Dendritic cell treated with granulocyte-macrophage colony-stimulating factor and Interleukin-4, amounts not matched to agents 40 ng/mL and 50 ng/mL, for 4 days (primary cell): ENCODE results near the gene JAZF1.
"Not testable (repeated sequence)": the region's sequence is repeated elsewhere in the genome, so short reads cannot be mapped to it uniquely, and the experiment has no call there.

Source experiments
- H3K27ac Mint-ChIP-seq: one replicate; pipeline ENCODE4 v1.8.0; 2022; ENCODE audit warnings: mild to moderate bottlenecking, mixed read lengths
- H3K27me3 Mint-ChIP-seq: one replicate; pipeline ENCODE4 v1.8.0; 2022; ENCODE audit warnings: mild to moderate bottlenecking, mixed read lengths
- H3K36me3 Mint-ChIP-seq: one replicate; pipeline ENCODE4 v1.8.0; 2022; ENCODE audit warnings: low read depth, mixed read lengths
- H3K4me1 Mint-ChIP-seq: one replicate; pipeline ENCODE4 v1.8.0; 2022; ENCODE audit warnings: low read depth, mixed read lengths
- H3K4me3 Mint-ChIP-seq: one replicate; pipeline ENCODE4 v1.8.0; 2022; ENCODE audit warnings: mild to moderate bottlenecking, moderate library complexity, mixed read lengths
- H3K9me3 Mint-ChIP-seq: one replicate; pipeline ENCODE4 v1.8.0; 2022; ENCODE audit warnings: mixed read lengths
- intact Hi-C: fragments of 100-400 bp; cut with micrococcal nuclease; formaldehyde crosslinking; loops from one replicate; pipeline ENCODE4 v1.15.0; 2022

The JAZF1 gene

GRCh38 chr7:27906385-27907091 lies 274.1 kb downstream of the JAZF1 start:
- no peak overlapping the region for H3K27ac Mint-ChIP-seq
- no peaks in the 10 kb centered on the region for H3K36me3 Mint-ChIP-seq
- H3K4me3 Mint-ChIP-seq, result no peak overlapping the region
- no peaks in the 10 kb centered on the region for H3K27me3 Mint-ChIP-seq
- H3K9me3 Mint-ChIP-seq, result no peaks in the 10 kb centered on the region
- intact Hi-C loops, result no loop called here
- H3K4me1 Mint-ChIP-seq, result peaks cover 12% of the 10 kb centered on the region

- intact Hi-C loops, result no loop called here
- Mint-ChIP-seq H3K27me3 (no peaks in the 10 kb centered on the region), H3K4me1 (peaks cover 16% of the 10 kb centered on the region), H3K27ac (no peak overlapping the region), H3K9me3 (no peaks in the 10 kb centered on the region), H3K36me3 (no peaks in the 10 kb centered on the region), H3K4me3 (no peak overlapping the region)
These were observed 274.6 kb downstream of the JAZF1 start for GRCh38 chr7:27905951-27906350.

GRCh38 chr7:27901028-27901760 lies 279.4 kb downstream of the JAZF1 start:
- Mint-ChIP-seq H3K36me3 (no peaks in the 10 kb centered on the region), H3K27ac (peak overlapping the region; percentile 83), H3K27me3 (no peaks in the 10 kb centered on the region), H3K4me1 (peaks cover 43% of the 10 kb centered on the region), H3K9me3 (no peaks in the 10 kb centered on the region), H3K4me3 (peak overlapping the region; percentile 17)
- intact Hi-C loops, result no loop called here

GRCh38 chr7:27900006-27900405 lies 280.6 kb downstream of the JAZF1 start:
- Mint-ChIP-seq H3K4me1 (peaks cover 50% of the 10 kb centered on the region), H3K27me3 (no peaks in the 10 kb centered on the region), H3K4me3 (no peak overlapping the region), H3K9me3 (no peaks in the 10 kb centered on the region), H3K36me3 (no peaks in the 10 kb centered on the region), H3K27ac (peak overlapping the region; percentile 74)
- intact Hi-C loops, result no loop called here

GRCh38 chr7:27899601-27900000 lies 281.0 kb downstream of the JAZF1 start:
- no peaks in the 10 kb centered on the region for H3K9me3 Mint-ChIP-seq
- H3K36me3 Mint-ChIP-seq, result peaks cover under 1% of the 10 kb centered on the region
- intact Hi-C loops, result no loop called here
- H3K27me3 Mint-ChIP-seq, result no peaks in the 10 kb centered on the region
- H3K27ac Mint-ChIP-seq, result peak overlapping the region; percentile 74
- peaks cover 50% of the 10 kb centered on the region for H3K4me1 Mint-ChIP-seq
- no peak overlapping the region for H3K4me3 Mint-ChIP-seq

GRCh38 chr7:27897441-27897847 lies 283.2 kb downstream of the JAZF1 start:
- intact Hi-C loops, result no loop called here
- Mint-ChIP-seq H3K4me3 (no peak overlapping the region), H3K27me3 (no peaks in the 10 kb centered on the region), H3K27ac (no peak overlapping the region), H3K4me1 (peaks cover 55% of the 10 kb centered on the region), H3K9me3 (no peaks in the 10 kb centered on the region), H3K36me3 (peaks cover 16% of the 10 kb centered on the region)

- intact Hi-C loops, result no loop called here
- Mint-ChIP-seq H3K4me3 (no peak overlapping the region), H3K27ac (no peak overlapping the region), H3K27me3 (no peaks in the 10 kb centered on the region), H3K9me3 (no peaks in the 10 kb centered on the region), H3K36me3 (peaks cover 16% of the 10 kb centered on the region), H3K4me1 (peaks cover 55% of the 10 kb centered on the region)
These were observed 283.6 kb downstream of the JAZF1 start for GRCh38 chr7:27897001-27897400.

GRCh38 chr7:27895551-27895950 lies 285.0 kb downstream of the JAZF1 start:
- Mint-ChIP-seq H3K9me3 (no peaks in the 10 kb centered on the region), H3K27me3 (no peaks in the 10 kb centered on the region), H3K27ac (peak overlapping the region; percentile 30), H3K4me1 (peaks cover 48% of the 10 kb centered on the region), H3K36me3 (peaks cover 16% of the 10 kb centered on the region), H3K4me3 (no peak overlapping the region)
- intact Hi-C loops, result no loop called here

GRCh38 chr7:27890205-27890849 lies 290.3 kb downstream of the JAZF1 start:
- H3K36me3 Mint-ChIP-seq, result peaks cover 27% of the 10 kb centered on the region
- H3K4me1 Mint-ChIP-seq, result peaks cover 7% of the 10 kb centered on the region
- no peak overlapping the region for H3K4me3 Mint-ChIP-seq
- H3K27ac Mint-ChIP-seq, result no peak overlapping the region
- intact Hi-C loops, result no loop called here
- no peaks in the 10 kb centered on the region for H3K9me3 Mint-ChIP-seq
- H3K27me3 Mint-ChIP-seq, result no peaks in the 10 kb centered on the region

- Mint-ChIP-seq H3K36me3 (peaks cover 29% of the 10 kb centered on the region), H3K27ac (no peak overlapping the region), H3K4me3 (no peak overlapping the region), H3K27me3 (no peaks in the 10 kb centered on the region), H3K4me1 (peaks cover 5% of the 10 kb centered on the region), H3K9me3 (no peaks in the 10 kb centered on the region)
- intact Hi-C loops, result no loop called here
These were observed 290.8 kb downstream of the JAZF1 start for GRCh38 chr7:27889800-27890199.

GRCh38 chr7:27888736-27889135 lies 291.9 kb downstream of the JAZF1 start:
- no peaks in the 10 kb centered on the region for H3K4me1 Mint-ChIP-seq
- peaks cover 20% of the 10 kb centered on the region for H3K36me3 Mint-ChIP-seq
- H3K27me3 Mint-ChIP-seq, result no peaks in the 10 kb centered on the region
- no peak overlapping the region for H3K27ac Mint-ChIP-seq
- no peak overlapping the region for H3K4me3 Mint-ChIP-seq
- intact Hi-C loops, result no loop called here
- H3K9me3 Mint-ChIP-seq, result no peaks in the 10 kb centered on the region

GRCh38 chr7:27886710-27887109 lies 293.9 kb downstream of the JAZF1 start:
- H3K36me3 Mint-ChIP-seq, result peaks cover 12% of the 10 kb centered on the region
- H3K27me3 Mint-ChIP-seq, H3K4me1 Mint-ChIP-seq, intact Hi-C loops, H3K4me3 Mint-ChIP-seq, H3K9me3 Mint-ChIP-seq, H3K27ac Mint-ChIP-seq: not testable (repeated sequence)

GRCh38 chr7:27885652-27886051 lies 294.9 kb downstream of the JAZF1 start:
- no peak overlapping the region for H3K27ac Mint-ChIP-seq
- H3K4me3 Mint-ChIP-seq, result no peak overlapping the region
- intact Hi-C loops, result no loop called here
- H3K9me3 Mint-ChIP-seq, result no peaks in the 10 kb centered on the region
- peaks cover 12% of the 10 kb centered on the region for H3K36me3 Mint-ChIP-seq
- no peaks in the 10 kb centered on the region for H3K4me1 Mint-ChIP-seq
- H3K27me3 Mint-ChIP-seq, result no peaks in the 10 kb centered on the region

GRCh38 chr7:27883696-27884095 lies 296.9 kb downstream of the JAZF1 start:
- Mint-ChIP-seq H3K27ac (no peak overlapping the region), H3K4me1 (no peaks in the 10 kb centered on the region), H3K4me3 (no peak overlapping the region), H3K36me3 (peaks cover 12% of the 10 kb centered on the region), H3K9me3 (no peaks in the 10 kb centered on the region), H3K27me3 (no peaks in the 10 kb centered on the region)
- intact Hi-C loops, result no loop called here
